HEK293 (cell line): ENCODE measurements around the gene IGSF21.

Experiments
- CTCF ChIA-PET: fragments of 350-600 bp; formaldehyde crosslinking; extraction: SDS; loops from one replicate; lab custom pipeline; 2021; ENCODE audit warnings: antibody characterized with exemption; lab: Yijun Ruan, JAX
- POLR2A ChIA-PET: fragments of 300-600 bp; formaldehyde crosslinking; extraction: SDS; loops from one replicate; lab custom pipeline; 2020; ENCODE audit warnings: antibody characterized with exemption, inconsistent platforms; lab: Yijun Ruan, JAX
- H3K27ac ChIP-seq: fragments of 200-500 bp; sonication (Bioruptor generic); 2 replicates; pipeline ENCODE4 v1.5.1; 2014; ENCODE audit warnings: low read depth, low read length, control low read depth, inconsistent platforms; ENCODE audit errors: extremely low read depth
- H3K36me3 ChIP-seq, 2 experiments: fragments of 200-500 bp in 1 of 2; sonication (Bioruptor generic) in 1 of 2; 1 replicate in 1 of 2; 2 replicates in 1 of 2; pipeline ENCODE4 v1.5.1; 2014 to 2017; ENCODE audit warnings: inconsistent platforms in 2 of 2, low read length in 2 of 2; ENCODE audit not compliant: control insufficient read depth in 2 of 2, insufficient read depth in 1 of 2
- H3K4me1 ChIP-seq: fragments of 200-500 bp; sonication (Bioruptor generic); 2 replicates; pipeline ENCODE4 v1.5.1; 2014; ENCODE audit warnings: mild to moderate bottlenecking, low read length, inconsistent platforms; ENCODE audit not compliant: control insufficient read depth, insufficient read depth
- H3K4me3 ChIP-seq: 2 replicates; pipeline ENCODE4 v1.5.1; 2011; ENCODE audit warnings: low read depth, mild to moderate bottlenecking, control low read depth, low read length, moderate library complexity
- H3K9me3 ChIP-seq: fragments of 200-500 bp; sonication (Bioruptor generic); 2 replicates; pipeline ENCODE4 v1.5.1; 2014; ENCODE audit warnings: low read depth, low read length, inconsistent platforms; ENCODE audit not compliant: control insufficient read depth, insufficient read depth
- BCL11B ChIP-seq: fragments of 450-650 bp; formaldehyde crosslinking; IDR thresholded peaks from 2 replicates; pipeline ENCODE4 v1.5.1; 2016; ENCODE audit warnings: low read depth, missing biosample characterization, missing genetic modification characterization
- FEZF1 ChIP-seq: fragments of 450-650 bp; formaldehyde crosslinking; IDR thresholded peaks from 2 replicates; pipeline ENCODE4 v1.5.1; 2016; ENCODE audit warnings: missing biosample characterization, missing genetic modification characterization
- MYNN ChIP-seq: fragments of 450-650 bp; formaldehyde crosslinking; IDR thresholded peaks from 2 replicates; pipeline ENCODE4 v1.5.1; 2016; ENCODE audit warnings: missing biosample characterization, missing genetic modification characterization, borderline replicate concordance
- OSR2 ChIP-seq: fragments of 450-650 bp; formaldehyde crosslinking; IDR thresholded peaks from 2 replicates; pipeline ENCODE4 v1.5.1; 2016; ENCODE audit warnings: missing biosample characterization, missing genetic modification characterization
- SALL2 ChIP-seq: fragments of 450-650 bp; formaldehyde crosslinking; IDR thresholded peaks from 2 replicates; pipeline ENCODE4 v1.5.0; 2017; ENCODE audit warnings: missing biosample characterization, mild to moderate bottlenecking, missing genetic modification characterization, borderline replicate concordance
- WT1 ChIP-seq: fragments of 450-650 bp; formaldehyde crosslinking; IDR thresholded peaks from 2 replicates; pipeline ENCODE4 v1.5.1; 2016; ENCODE audit warnings: missing biosample characterization, missing genetic modification characterization
- ZBTB11 ChIP-seq: fragments of 450-650 bp; formaldehyde crosslinking; conservative IDR thresholded peaks from 2 replicates; pipeline ENCODE4 v1.5.1; 2016; ENCODE audit warnings: low read depth, missing biosample characterization, missing genetic modification characterization
- ZBTB17 ChIP-seq: fragments of 450-650 bp; formaldehyde crosslinking; IDR thresholded peaks from 2 replicates; pipeline ENCODE4 v1.5.1; 2016; ENCODE audit warnings: missing biosample characterization, missing genetic modification characterization
- ZNF146 ChIP-seq: fragments of 450-650 bp; formaldehyde crosslinking; IDR thresholded peaks from 2 replicates; pipeline ENCODE4 v1.5.1; 2016; ENCODE audit warnings: missing biosample characterization, missing genetic modification characterization
- ZNF175 ChIP-seq: fragments of 450-650 bp; formaldehyde crosslinking; IDR thresholded peaks from 2 replicates; pipeline ENCODE4 v1.5.1; 2016; ENCODE audit warnings: missing biosample characterization, missing genetic modification characterization
- ZNF2 ChIP-seq: fragments of 450-650 bp; formaldehyde crosslinking; IDR thresholded peaks from 2 replicates; pipeline ENCODE4 v1.5.1; 2016; ENCODE audit warnings: missing biosample characterization, missing genetic modification characterization
- ZNF335 ChIP-seq: fragments of 450-650 bp; formaldehyde crosslinking; conservative IDR thresholded peaks from 2 replicates; pipeline ENCODE4 v1.5.1; 2016; ENCODE audit warnings: missing biosample characterization, missing genetic modification characterization
- ZNF350 ChIP-seq: fragments of 450-650 bp; formaldehyde crosslinking; IDR thresholded peaks from 2 replicates; pipeline ENCODE4 v1.5.0; 2017; ENCODE audit warnings: missing biosample characterization, mild to moderate bottlenecking, missing genetic modification characterization
- ZNF366 ChIP-seq: fragments of 450-650 bp; formaldehyde crosslinking; conservative IDR thresholded peaks from 2 replicates; pipeline ENCODE4 v1.5.1; 2016; ENCODE audit warnings: missing biosample characterization, missing genetic modification characterization
- ZNF394 ChIP-seq: fragments of 450-650 bp; formaldehyde crosslinking; IDR thresholded peaks from 2 replicates; pipeline ENCODE4 v1.5.1; 2016; ENCODE audit warnings: missing biosample characterization, missing genetic modification characterization, mild to moderate bottlenecking, moderate library complexity, borderline replicate concordance
- ZNF513 ChIP-seq: fragments of 450-650 bp; IDR thresholded peaks from 2 replicates; pipeline ENCODE4 v1.5.1; 2018; ENCODE audit warnings: missing biosample characterization, missing genetic modification characterization
- ZNF530 ChIP-seq: fragments of 450-650 bp; formaldehyde crosslinking; IDR thresholded peaks from 2 replicates; pipeline ENCODE4 v1.5.1; 2016; ENCODE audit warnings: low read depth, missing biosample characterization, missing genetic modification characterization
- ZNF560 ChIP-seq: fragments of 450-650 bp; formaldehyde crosslinking; IDR thresholded peaks from 2 replicates; pipeline ENCODE4 v1.5.1; 2017; ENCODE audit warnings: missing biosample characterization, missing genetic modification characterization, borderline replicate concordance
- ZNF596 ChIP-seq: fragments of 450-650 bp; IDR thresholded peaks from 2 replicates; pipeline ENCODE4 v1.5.0; 2018; ENCODE audit warnings: missing biosample characterization, mild to moderate bottlenecking, missing genetic modification characterization, moderate library complexity
- ZNF654 ChIP-seq: fragments of 450-650 bp; formaldehyde crosslinking; IDR thresholded peaks from 2 replicates; pipeline ENCODE4 v1.5.1; 2016; ENCODE audit warnings: low read depth, missing biosample characterization, missing genetic modification characterization
- ZNF658 ChIP-seq: fragments of 450-650 bp; formaldehyde crosslinking; IDR thresholded peaks from 2 replicates; pipeline ENCODE4; 2016; ENCODE audit warnings: missing biosample characterization, missing genetic modification characterization
- TF ChIP-seq, protein P1 (sequence below): fragments of 450-650 bp; formaldehyde crosslinking; IDR thresholded peaks from 2 replicates; pipeline ENCODE4 v1.5.1; 2016; ENCODE audit warnings: missing biosample characterization, missing genetic modification characterization
- TF ChIP-seq, protein P2 (sequence below): fragments of 450-650 bp; formaldehyde crosslinking; IDR thresholded peaks from 2 replicates; pipeline ENCODE4 v1.5.1; 2016; ENCODE audit warnings: missing biosample characterization, missing genetic modification characterization
- TF ChIP-seq, protein P3 (sequence below): fragments of 450-650 bp; formaldehyde crosslinking; IDR thresholded peaks from 2 replicates; pipeline ENCODE4 v1.5.1; 2016; ENCODE audit warnings: missing biosample characterization, missing genetic modification characterization
- TF ChIP-seq, protein P4 (sequence below): fragments of 450-650 bp; formaldehyde crosslinking; IDR thresholded peaks from 2 replicates; pipeline ENCODE4 v1.5.0; 2017; ENCODE audit warnings: missing biosample characterization, missing genetic modification characterization, borderline replicate concordance

IGSF21 gene

DNA sequence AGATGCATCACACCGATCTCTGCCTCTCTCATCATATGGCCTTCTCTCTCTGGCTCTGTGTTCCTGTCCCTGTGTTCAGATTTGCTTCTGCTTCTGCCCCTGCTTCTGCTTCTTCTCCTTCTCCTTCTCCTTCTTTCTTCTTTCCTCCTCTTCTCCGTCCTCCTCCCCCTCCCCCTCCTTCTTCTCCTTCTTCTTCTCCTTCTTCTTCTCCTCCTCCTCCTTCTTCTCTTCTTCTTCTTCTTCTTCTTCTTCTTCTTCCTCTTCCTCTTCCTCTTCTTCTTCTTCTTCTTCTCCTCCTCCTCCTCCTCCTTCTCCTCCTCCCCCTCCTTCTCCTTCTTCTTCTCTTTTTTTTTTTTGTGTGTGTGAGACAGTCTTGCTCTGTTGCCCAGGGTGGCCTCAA, 233.2 kb downstream of the IGSF21 start:
- Histone ChIP-seq H3K36me3 (no peaks in the 10 kb centered on the region), H3K9me3 (no peaks in the 10 kb centered on the region), H3K27ac (no peak overlapping the region), H3K4me3 (no peak overlapping the region), H3K4me1 (peaks cover 3% of the 10 kb centered on the region)
- CTCF ChIA-PET, result interaction anchor here (1.0 kb wide), 2 partner anchors 38 to 729 kb away, joined by 3 to 4 read pairs; no protein-coding TSS in a partner anchor
- POLR2A ChIA-PET, result no interaction called here
- TF ChIP-seq OSR2 (tag by site-specific recombination) (peak; percentile 14; the same call in 1 of the 2 replicates), BCL11B (tag by site-specific recombination) (no peak), ZBTB11 (tag by site-specific recombination) (no peak), ZNF2 (tag by site-specific recombination) (no peak), ZNF658 (tag by site-specific recombination) (no peak), ZNF596 (tag by site-specific recombination) (no peak), ZNF366 (tag by site-specific recombination) (peak; percentile 78), ZNF146 (tag by site-specific recombination) (no peak), ZNF530 (tag by site-specific recombination) (no peak), ZNF175 (no peak), ZNF350 (tag by site-specific recombination) (no peak), ZNF394 (no peak), FEZF1 (no peak), SALL2 (tag by site-specific recombination) (no peak), ZNF335 (tag by site-specific recombination) (peak; percentile 48; the same call in 1 of the 2 replicates), ZNF654 (tag by site-specific recombination) (no peak), ZNF560 (tag by site-specific recombination) (no peak), ZNF513 (tag by site-specific recombination) (peak; percentile 95), WT1 (tag by site-specific recombination) (no peak), ZBTB17 (0 out of 2 replicates have a peak, but pooled peaks have one; percentile 44), MYNN (tag by site-specific recombination) (no peak)
- TF ChIP-seq, protein P1, sequence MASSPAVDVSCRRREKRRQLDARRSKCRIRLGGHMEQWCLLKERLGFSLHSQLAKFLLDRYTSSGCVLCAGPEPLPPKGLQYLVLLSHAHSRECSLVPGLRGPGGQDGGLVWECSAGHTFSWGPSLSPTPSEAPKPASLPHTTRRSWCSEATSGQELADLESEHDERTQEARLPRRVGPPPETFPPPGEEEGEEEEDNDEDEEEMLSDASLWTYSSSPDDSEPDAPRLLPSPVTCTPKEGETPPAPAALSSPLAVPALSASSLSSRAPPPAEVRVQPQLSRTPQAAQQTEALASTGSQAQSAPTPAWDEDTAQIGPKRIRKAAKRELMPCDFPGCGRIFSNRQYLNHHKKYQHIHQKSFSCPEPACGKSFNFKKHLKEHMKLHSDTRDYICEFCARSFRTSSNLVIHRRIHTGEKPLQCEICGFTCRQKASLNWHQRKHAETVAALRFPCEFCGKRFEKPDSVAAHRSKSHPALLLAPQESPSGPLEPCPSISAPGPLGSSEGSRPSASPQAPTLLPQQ (tag by site-specific recombination), result no peak
- TF ChIP-seq, protein P2, sequence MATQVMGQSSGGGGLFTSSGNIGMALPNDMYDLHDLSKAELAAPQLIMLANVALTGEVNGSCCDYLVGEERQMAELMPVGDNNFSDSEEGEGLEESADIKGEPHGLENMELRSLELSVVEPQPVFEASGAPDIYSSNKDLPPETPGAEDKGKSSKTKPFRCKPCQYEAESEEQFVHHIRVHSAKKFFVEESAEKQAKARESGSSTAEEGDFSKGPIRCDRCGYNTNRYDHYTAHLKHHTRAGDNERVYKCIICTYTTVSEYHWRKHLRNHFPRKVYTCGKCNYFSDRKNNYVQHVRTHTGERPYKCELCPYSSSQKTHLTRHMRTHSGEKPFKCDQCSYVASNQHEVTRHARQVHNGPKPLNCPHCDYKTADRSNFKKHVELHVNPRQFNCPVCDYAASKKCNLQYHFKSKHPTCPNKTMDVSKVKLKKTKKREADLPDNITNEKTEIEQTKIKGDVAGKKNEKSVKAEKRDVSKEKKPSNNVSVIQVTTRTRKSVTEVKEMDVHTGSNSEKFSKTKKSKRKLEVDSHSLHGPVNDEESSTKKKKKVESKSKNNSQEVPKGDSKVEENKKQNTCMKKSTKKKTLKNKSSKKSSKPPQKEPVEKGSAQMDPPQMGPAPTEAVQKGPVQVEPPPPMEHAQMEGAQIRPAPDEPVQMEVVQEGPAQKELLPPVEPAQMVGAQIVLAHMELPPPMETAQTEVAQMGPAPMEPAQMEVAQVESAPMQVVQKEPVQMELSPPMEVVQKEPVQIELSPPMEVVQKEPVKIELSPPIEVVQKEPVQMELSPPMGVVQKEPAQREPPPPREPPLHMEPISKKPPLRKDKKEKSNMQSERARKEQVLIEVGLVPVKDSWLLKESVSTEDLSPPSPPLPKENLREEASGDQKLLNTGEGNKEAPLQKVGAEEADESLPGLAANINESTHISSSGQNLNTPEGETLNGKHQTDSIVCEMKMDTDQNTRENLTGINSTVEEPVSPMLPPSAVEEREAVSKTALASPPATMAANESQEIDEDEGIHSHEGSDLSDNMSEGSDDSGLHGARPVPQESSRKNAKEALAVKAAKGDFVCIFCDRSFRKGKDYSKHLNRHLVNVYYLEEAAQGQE, result no peak
- TF ChIP-seq, protein P3, sequence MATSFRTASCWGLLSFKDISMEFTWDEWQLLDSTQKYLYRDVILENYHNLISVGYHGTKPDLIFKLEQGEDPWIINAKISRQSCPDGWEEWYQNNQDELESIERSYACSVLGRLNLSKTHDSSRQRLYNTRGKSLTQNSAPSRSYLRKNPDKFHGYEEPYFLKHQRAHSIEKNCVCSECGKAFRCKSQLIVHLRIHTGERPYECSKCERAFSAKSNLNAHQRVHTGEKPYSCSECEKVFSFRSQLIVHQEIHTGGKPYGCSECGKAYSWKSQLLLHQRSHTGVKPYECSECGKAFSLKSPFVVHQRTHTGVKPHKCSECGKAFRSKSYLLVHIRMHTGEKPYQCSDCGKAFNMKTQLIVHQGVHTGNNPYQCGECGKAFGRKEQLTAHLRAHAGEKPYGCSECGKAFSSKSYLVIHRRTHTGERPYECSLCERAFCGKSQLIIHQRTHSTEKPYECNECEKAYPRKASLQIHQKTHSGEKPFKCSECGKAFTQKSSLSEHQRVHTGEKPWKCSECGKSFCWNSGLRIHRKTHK (tag by site-specific recombination), result no peak
- TF ChIP-seq, protein P4, sequence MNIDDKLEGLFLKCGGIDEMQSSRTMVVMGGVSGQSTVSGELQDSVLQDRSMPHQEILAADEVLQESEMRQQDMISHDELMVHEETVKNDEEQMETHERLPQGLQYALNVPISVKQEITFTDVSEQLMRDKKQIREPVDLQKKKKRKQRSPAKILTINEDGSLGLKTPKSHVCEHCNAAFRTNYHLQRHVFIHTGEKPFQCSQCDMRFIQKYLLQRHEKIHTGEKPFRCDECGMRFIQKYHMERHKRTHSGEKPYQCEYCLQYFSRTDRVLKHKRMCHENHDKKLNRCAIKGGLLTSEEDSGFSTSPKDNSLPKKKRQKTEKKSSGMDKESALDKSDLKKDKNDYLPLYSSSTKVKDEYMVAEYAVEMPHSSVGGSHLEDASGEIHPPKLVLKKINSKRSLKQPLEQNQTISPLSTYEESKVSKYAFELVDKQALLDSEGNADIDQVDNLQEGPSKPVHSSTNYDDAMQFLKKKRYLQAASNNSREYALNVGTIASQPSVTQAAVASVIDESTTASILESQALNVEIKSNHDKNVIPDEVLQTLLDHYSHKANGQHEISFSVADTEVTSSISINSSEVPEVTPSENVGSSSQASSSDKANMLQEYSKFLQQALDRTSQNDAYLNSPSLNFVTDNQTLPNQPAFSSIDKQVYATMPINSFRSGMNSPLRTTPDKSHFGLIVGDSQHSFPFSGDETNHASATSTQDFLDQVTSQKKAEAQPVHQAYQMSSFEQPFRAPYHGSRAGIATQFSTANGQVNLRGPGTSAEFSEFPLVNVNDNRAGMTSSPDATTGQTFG, result no peak
